CD4-positive, alpha-beta T cell treated with Interleukin-12 subunit alpha and Interleukin-12 subunit beta, for 1 hour (primary cell): Measurements from ENCODE around the gene PEX3.
A peak's percentile ranks its signal among the peaks of the same experiment; 100 is the strongest.
"Not testable (repeated sequence)": the region's sequence is repeated elsewhere in the genome, so short reads cannot be mapped to it uniquely, and the experiment has no call there.

ENCODE experiments used
- DNase-seq: peaks from one replicate; pipeline ENCODE4 v3.0.0-alpha.2; 2020

PEX3 gene

DNA sequence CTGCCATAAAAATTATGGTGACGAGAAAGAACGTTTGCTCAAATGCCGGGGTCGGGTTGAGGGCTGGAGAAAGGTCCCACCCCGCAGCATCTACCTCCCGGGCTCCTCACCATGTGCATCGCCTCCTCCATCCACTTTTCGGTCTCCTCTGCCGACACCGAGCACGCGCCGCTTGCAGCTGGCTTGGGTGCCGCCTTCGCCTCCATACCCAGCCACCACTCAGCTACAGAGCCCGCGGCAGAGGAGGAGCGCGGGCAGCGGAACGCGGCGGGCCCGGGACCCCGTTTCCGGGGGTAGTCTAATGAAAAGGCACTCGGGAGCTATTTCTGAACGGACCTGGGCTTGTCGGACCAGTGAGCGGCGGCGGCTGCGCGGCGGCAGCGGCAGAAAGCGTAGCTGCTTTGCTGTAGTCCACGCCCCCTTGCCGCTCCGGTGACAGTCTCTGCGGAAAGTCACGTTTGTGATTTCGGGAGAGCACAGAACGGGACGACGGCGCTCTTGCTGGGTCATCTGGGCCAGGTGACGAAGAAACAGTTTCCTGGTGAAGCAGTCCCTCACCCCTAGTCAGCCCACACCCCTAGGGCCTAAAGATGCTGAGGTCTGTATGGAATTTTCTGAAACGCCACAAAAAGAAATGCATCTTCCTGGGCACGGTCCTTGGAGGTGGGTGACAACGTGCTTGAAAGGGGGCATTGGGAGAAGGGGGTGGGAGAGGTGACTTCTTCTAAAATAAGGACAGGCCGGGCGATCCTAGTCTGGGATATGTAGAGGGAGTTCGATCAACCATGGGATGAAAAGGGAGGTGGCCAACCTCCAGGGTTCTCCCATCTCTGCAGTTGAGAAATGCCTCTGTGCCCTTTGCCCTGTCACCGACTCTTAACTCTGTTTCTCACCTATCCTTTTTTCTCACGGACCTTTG lies at the start of gene PEX3, which contains the start of gene ADAT2:
Gene PEX3 (plus strand): TSS at position 353 of the 919 bp plus-strand sequence. CDS start 238 bp downstream, at position 591.
Gene ADAT2 (minus strand): TSS at position 243 of the 919 bp plus-strand sequence. CDS start 37 bp downstream, at position 206.
- DNase-seq, result peak; percentile 94

- DNase-seq, result no peak
These were observed 49.5 kb upstream of the PEX3 start for GRCh38 chr6:143401068-143401446.

DNA sequence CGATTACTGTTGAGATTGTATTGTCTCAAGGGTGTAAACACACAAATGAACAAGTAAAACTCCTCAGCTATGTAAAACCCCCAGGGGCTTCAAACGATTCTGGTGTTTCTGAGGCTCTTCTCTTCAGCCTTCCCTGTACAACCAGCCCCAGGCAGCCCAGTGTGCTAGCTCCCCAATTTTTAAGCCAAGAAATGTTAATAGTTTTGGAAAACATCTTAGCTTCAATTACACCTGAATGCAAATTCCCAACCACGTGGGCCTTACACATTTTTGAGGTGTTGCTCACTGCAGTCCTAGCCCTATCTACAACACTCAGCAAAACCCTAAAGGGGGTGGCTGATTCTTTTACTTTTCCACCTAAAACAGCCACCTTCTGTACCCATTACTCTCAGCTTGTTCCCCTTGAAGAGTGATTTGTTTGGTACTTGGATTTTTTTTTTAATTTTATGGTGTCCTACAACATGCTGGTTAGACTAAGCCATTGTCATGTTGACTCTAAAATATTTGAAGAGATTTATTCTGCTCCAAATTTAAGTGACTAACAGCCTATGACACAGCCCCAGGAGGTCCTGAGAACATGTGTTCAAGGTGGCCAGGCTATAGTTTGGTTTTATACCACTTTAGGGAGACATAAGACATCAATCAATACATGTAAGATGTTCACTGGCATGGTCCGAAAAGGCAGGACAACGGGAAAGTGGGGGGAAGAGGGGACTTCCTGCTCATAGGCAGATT lies 48.8 kb upstream of the PEX3 start:
- DNase-seq, result no peak

DNA sequence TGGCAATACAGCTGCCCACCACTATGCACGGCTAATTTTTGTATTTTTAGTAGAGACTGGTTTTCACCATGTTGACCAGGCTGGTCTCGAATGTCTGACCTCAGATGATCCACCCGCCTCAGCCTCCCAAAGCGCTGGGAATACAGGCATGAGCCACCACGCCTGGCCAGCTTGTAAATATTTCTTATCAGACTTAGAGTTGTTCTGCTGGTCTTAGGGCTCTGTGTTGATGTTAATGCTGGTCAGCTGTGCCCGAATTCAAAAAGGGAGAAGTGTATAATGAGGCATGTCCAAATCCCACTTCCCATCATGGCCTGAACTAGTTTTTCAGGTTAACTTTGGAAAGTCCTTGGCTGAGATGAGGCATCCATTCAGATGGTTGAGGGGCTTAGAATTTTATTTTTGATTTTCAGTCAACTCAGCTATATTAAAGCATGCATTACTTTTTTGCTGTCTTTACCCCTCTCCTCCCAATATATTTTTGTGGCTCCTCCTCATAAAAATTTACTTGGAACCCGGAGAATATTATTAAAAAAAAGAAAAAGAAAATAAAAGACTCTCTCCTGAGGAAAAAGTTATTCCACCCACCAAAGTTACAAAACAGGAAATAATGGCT lies 47.8 kb upstream of the PEX3 start:
- no peak for DNase-seq

- DNase-seq, result no peak
These were observed 45.0 kb upstream of the PEX3 start for GRCh38 chr6:143405373-143406154.

- DNase-seq, result no peak
These were observed 43.9 kb upstream of the PEX3 start for GRCh38 chr6:143406673-143407072.

- no peak for DNase-seq
These were observed 42.3 kb upstream of the PEX3 start for GRCh38 chr6:143408151-143408786.

GRCh38 chr6:143408787-143409162 lies 41.8 kb upstream of the PEX3 start:
- no peak for DNase-seq

GRCh38 chr6:143410859-143411270 lies 39.7 kb upstream of the PEX3 start:
- DNase-seq, result no peak

GRCh38 chr6:143414769-143415168 lies 35.8 kb upstream of the PEX3 start:
- no peak for DNase-seq

- DNase-seq, result no peak
These were observed 31.1 kb upstream of the PEX3 start for GRCh38 chr6:143419526-143419925.

DNA sequence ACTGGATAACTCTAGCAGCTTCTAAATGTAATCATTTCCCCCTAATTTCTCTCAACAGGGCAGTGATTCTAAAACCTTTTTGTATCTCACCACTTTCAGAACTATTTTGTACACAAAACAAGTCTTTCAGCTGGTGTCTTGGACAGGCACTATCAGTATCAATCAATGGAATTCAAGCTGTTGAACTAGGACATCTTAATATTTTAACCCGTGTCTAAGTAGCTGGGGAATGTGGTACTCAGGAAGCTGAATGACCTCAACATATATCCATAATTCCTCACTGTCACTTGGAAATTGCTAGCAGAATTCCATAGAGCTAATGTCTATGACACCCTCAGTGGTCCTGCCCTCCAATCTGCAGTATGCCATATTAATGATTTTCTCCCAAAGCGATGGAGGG lies 24.6 kb upstream of the PEX3 start:
- no peak for DNase-seq

DNA sequence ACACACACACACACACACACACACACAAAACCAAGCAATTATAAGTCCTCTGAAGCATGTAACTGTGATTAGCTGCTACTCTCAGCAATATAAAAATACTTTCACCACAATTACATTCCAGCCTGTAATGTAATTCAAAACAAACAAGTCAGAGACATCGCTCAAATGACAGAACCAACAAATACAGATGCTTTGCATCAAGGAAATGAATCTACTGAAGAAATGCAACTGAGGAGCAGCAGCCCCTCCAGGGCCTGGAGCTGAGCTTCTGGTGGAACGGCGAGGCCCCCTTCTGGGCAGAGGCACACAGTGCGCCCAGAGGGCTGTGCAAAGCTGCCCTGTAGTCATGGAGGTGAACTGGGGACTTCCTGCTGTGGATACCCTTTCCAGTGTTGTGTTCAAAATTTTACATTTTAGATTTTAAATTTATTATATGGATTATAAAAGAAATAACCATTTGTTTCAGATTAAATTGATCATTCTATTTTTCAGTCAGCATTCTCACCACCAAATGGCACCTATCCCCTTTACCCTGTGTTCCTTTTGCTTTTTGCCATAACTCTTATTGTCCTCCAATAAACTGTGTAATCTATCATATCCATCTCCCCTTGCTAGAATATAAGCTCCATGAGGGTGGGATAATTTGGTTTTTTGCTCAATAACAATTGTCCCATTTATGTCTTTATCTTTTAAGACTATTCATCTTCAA lies 23.3 kb upstream of the PEX3 start:
- peak; percentile 74 for DNase-seq

- DNase-seq, result no peak
These were observed 20.6 kb upstream of the PEX3 start for GRCh38 chr6:143429970-143430369.

GRCh38 chr6:143431226-143431625 lies 19.4 kb upstream of the PEX3 start:
- DNase-seq, result no peak

DNA sequence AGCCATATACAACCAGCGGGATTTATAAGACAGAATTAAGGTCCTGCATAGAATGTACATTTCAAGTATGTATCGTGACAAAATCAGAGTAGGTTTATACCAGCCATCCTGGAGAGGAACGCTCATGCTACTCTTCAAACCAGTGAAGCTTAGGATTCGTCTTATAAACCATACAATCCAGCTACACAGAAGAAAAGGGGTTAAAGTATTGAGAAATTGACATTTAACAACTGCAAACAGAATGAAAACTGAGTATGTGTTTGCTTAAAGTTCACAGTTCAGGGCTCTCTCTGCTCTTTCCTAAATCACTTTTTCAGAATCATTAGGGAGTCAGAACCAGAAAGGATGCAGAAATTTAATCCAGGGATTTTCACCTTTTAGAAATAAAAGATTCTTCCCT lies 18.0 kb upstream of the PEX3 start:
- DNase-seq, result no peak

DNA sequence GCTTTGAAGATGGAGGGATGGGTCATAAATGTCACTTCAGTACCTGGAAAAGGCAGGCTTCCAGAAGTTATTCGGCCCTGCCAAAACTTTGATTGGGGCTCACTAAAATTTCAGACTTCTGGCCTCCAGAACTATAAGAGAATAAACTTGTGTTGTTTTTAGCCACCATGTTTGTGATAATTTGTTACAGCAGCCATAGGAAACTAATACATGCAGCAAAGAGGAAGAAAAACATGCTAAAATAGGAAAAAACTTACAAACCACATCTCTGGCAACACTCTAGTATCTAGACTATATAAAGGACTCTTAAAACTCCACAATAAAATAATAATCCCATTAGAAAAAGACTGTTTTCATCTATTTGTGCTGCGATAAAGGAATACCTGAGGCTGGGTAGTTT lies 9.6 kb upstream of the PEX3 start:
- no peak for DNase-seq

DNA sequence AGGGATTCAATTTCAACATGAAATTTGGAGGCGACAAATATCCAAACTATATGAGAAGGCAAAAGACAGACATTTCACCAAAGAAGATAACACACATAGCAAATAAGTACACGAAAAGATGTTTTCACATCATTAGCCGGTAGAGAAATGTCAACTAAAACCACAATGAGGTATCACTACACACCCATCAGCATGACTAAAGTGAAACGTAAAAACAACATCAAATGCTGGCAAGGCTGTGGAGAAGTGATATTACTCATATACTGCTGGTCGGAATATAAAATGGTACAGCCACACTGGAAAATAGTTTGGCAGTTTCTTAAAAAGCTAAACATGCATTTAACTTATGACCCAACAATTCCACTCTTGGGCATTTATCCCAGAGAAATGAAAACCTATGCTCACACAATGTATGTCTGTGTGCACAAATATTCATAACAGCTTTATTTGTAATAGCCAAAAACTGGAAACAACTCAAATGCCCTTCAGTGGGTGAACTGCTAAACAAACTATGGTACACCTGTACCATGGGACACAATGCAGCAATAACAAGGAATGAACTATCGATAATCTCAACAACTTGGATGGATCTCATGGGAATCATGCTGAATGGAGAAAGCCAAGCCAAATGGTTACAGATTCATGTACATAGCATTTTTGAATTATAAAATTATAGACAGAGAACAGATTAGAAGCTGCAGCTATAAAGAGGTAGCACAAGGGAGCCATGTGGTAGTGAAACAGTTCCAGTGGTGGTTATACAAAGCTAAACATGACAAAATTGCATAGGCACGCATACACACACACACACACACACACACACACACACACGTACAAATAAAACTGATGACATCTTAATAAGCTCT lies 8.7 kb upstream of the PEX3 start:
- peak; percentile 7 for DNase-seq

DNA sequence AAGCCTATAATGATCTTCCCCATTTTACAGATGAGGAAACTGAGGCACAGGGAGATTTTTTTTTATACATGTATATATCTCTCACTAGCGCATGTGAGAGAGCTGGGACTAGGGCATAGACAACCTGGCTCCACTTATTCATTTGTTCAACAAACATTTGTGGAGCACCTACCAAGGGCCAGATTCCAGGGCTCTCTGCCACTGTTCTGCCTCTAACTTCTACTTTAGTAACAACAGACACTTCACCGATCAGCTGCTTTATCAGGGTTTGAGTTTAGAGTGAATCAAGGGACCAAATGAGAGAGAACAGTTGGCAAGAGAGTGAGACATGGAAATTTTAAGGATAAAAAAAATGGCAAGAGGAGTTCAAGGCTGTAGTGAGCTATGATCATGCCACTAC lies 7.5 kb upstream of the PEX3 start:
- DNase-seq, result no peak

DNA sequence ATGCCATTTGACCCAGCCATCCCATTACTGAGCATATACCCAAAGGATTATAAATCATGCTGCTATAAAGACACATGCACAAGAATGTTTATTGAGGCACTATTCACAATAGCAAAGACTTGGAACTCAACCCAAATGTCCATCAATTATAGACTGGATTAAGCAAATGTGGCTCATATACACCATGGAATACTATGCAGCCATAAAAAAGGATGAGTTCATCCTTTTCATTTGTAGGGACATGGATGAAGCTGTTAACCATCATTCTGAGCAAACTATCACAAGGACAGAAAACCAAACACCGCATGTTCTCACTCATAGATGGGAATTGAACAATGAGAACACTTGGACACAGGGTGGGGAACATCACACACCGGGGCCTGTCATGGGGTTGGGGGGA lies 2.7 kb upstream of the PEX3 start:
- DNase-seq, result not testable (repeated sequence)
